ENCODE measurements around the gene MTNR1A. TPM values are rescaled to one million over a fixed set of nuclear protein-coding genes. Genes with fewer than 3 reads are reported as not detected.

The MTNR1A gene
- not detected in 2 replicates for total RNA-seq

DNA sequence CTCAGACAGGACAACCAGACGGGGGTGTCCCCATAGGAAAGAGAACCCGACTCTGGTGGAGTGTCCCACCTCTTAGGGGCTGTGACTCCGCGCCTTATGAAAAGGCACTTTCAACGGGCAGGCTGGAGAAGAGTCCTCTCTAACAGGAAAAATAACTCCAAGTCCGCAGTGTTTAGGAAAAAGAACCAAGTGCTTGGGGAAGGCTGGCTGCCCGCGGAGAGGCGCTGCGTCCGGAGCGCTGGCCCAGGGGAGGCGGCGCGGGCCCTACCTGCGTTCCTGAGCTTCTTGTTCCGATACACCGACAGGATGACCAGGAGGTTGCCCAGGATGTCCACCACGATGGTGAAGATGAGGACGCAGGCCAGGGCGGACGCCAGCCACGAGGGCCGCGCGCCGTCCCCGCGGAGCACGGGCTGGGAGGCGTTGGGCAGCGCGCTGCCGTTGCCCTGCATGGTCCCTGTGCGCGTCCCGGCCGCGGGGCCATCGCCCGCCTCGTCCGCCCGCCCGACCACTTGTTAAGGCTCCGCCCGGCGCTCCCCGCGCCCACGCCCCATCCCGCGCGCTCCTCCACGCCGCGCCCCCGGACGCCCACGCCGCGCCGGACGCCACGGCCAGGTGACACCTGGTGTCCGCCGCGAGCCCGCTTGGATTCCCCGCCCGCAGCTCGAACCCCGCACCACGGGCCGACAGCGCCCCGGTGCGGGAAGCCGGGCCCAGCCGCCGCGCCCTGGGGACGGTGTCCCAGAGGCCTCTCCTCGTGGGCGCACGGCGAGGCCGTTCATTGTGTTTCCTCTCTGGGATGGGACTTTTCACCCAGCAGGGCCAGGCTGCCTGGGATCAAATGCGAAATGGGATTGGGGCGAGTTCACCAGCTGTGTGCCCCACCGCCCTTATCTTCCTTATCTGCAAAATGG is at the start of gene MTNR1A:
Gene MTNR1A, minus strand, starts transcription at position 654 of the 914 bp plus-strand sequence. Its CDS starts 202 bp downstream, at position 452.

Other genes starting within 250 kb of the MTNR1A start
- 538 and 677 TPM in 2 replicates for gene FAT1, start 168.3 kb upstream of the MTNR1A start, total RNA-seq